ENCODE measurements around the gene SPON2.

GRCh38 chr4:1122505-1122904, 49.9 kb downstream of the SPON2 start:
- TF ChIP-seq YY1 (IDR thresholded peaks at IDR 0.05; ENCODE audit: insufficient read depth, insufficient read length): no peak
- no peak for TF ChIP-seq SUZ12 (IDR thresholded peaks at IDR 0.05; ENCODE audit: extremely low read depth, insufficient read depth, insufficient read length)
